Coronary artery (tissue), 2 donors: Measurements from ENCODE around the gene SOX5.

Experiments
- DNase-seq: peaks from one replicate; pipeline ENCODE4 v3.0.0-alpha.2; 2017; ENCODE audit warnings: low spot score
- H3K27ac ChIP-seq, 2 donors: fragments of 200-600 bp; sonication (generic); one replicate each; pipeline ENCODE4 v1.5.1; 2016 to 2019
- H3K4me3 ChIP-seq: fragments of 200-600 bp; sonication (generic); 2 replicates; pipeline ENCODE4 v1.5.1; 2016; ENCODE audit warnings: mild to moderate bottlenecking, moderate library complexity
- CTCF ChIP-seq: fragments of 200-600 bp; sonication (generic); IDR thresholded peaks from one replicate; pipeline ENCODE4 v1.5.1; 2019; ENCODE audit warnings: antibody characterized with exemption

Gene SOX5

DNA sequence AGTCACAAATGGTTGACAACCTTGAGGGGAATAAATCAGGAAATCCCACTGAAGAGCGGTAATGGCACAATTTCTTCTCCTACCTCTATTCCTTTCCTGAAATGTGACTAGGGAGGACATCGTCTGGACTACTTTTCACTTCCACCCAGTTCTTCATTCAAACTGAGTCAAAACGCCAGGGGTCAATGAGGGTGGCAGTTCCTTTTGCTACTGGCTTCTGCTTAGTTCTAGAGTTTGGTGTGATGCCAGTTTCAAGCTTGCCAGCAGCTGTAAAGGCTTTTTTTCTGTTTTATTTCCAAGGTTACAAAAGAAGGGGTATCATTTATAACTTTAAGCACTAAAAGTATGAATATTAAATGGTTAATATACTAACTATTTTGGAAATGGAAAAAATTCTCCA, 286.5 kb downstream of the SOX5 start:
- TF ChIP-seq CTCF = no peak
- no peak for DNase-seq
- no peak overlapping the region for H3K4me3 ChIP-seq
- H3K27ac ChIP-seq = no peak overlapping the region

- DNase-seq = no peak
These were observed 290.3 kb downstream of the SOX5 start for GRCh38 chr12:23659131-23659530.

GRCh38 chr12:23657598-23657997, 291.9 kb downstream of the SOX5 start:
- no peak overlapping the region for H3K27ac ChIP-seq
- no peak for TF ChIP-seq CTCF
- no peak for DNase-seq
- H3K4me3 ChIP-seq = no peak overlapping the region

More at GRCh38 chr12:23659131-23659530, 290.3 kb downstream of the SOX5 start:
- Histone ChIP-seq H3K27ac (no peak overlapping the region), H3K4me3 (no peak overlapping the region)
- TF ChIP-seq CTCF = no peak

DNA sequence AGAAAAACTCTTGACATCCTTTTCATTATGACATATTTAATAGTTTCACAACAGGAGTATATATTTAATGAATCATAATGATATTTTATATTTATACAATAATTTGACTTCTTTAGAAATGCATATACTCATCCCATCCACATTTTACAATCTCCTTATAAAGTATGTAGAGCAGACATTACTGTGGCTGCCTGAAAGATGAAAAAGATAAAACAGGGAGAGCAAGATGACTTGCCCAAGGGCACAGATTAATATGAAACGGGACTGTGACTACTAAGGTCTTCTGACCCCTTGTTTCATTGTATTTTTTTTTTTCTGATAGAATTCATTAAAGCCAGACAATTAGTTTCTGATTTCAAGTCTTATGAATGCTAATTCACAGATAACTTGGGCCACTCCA, 293.6 kb downstream of the SOX5 start:
- Histone ChIP-seq H3K27ac (no peak overlapping the region), H3K4me3 (no peak overlapping the region)
- no peak for DNase-seq
- TF ChIP-seq CTCF = no peak

GRCh38 chr12:23655112-23655511, 294.4 kb downstream of the SOX5 start:
- no peak for DNase-seq
- Histone ChIP-seq H3K4me3 (no peak overlapping the region), H3K27ac (no peak overlapping the region)
- TF ChIP-seq CTCF = no peak

DNA sequence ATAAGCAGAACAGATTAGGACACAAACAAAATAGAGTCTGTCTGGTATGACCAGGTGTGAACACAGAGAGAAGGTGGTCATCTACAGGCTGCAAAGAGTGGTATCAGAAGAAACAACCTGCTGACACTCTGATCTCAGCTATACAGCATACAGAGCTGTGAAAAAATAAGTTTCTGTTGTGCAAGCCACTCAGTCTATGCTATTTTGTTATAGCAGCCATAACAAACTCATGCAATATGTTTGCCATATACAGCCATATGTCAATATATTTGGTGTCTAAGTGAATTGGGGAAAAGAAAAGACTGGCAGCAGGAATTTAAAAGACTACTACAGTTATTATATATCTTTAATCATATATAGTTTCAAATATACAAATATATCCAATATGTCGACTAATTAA, 300.9 kb downstream of the SOX5 start:
- Histone ChIP-seq H3K4me3 (no peak overlapping the region), H3K27ac (no peak overlapping the region)
- TF ChIP-seq CTCF = no peak
- DNase-seq = no peak

- TF ChIP-seq CTCF = no peak
- no peak overlapping the region for H3K4me3 ChIP-seq
- H3K27ac ChIP-seq = no peak overlapping the region
- DNase-seq = no peak
These were observed 308.7 kb downstream of the SOX5 start for GRCh38 chr12:23640754-23641153.
